Tibial nerve (tissue), 3 donors: ENCODE results near the gene RASSF1.

Experiments
- CTCF ChIP-seq, 5 experiments: fragments of 200-600 bp in 3 of 5; fragments of 450-650 bp in 2 of 5; sonication (generic) in 3 of 5; IDR thresholded peaks; one replicate each; pipeline ENCODE4 v1.5.1; 2016 to 2019; ENCODE audit warnings: antibody characterized with exemption in 5 of 5, mild to moderate bottlenecking in 3 of 5, moderate library complexity in 2 of 5
- POLR2A ChIP-seq, 2 donors: fragments of 450-650 bp; IDR thresholded peaks; one replicate each; pipeline ENCODE4 v1.6.1; 2017; ENCODE audit warnings: antibody characterized with exemption in 2 of 2, mild to moderate bottlenecking in 2 of 2, moderate library complexity in 2 of 2

GRCh38 chr3:50365842-50366220 lies 25.2 kb upstream of the RASSF1 start:
- TF ChIP-seq CTCF (IDR thresholded peaks at IDR 0.05) (no peak), POLR2A (IDR thresholded peaks at IDR 0.05) (no peak)
